ENCODE data around the gene HSD17B4.
"Not testable (repeated sequence)": the region's sequence is repeated elsewhere in the genome, so short reads cannot be mapped to it uniquely, and the experiment has no call there.

The HSD17B4 gene

GRCh38 chr5:119452373-119453039, at the start of gene HSD17B4:
TSS of gene HSD17B4 (plus strand) at chr5:119452497. CDS start at chr5:119452576, 79 bp downstream.
- DNase-seq, result peak; percentile 72

- DNase-seq, result no peak
These were observed 49.7 kb upstream of the HSD17B4 start for GRCh38 chr5:119402555-119402954.

GRCh38 chr5:119404033-119404432, 48.3 kb upstream of the HSD17B4 start:
- DNase-seq, result no peak

- no peak for DNase-seq
These were observed 46.9 kb upstream of the HSD17B4 start for GRCh38 chr5:119405419-119405818.

- DNase-seq, result no peak
These were observed 45.7 kb upstream of the HSD17B4 start for GRCh38 chr5:119406551-119407110.

GRCh38 chr5:119409235-119409815, 43.0 kb upstream of the HSD17B4 start:
- no peak for DNase-seq

- DNase-seq, result no peak
These were observed 41.7 kb upstream of the HSD17B4 start for GRCh38 chr5:119410448-119411159.

GRCh38 chr5:119411361-119412278, 40.7 kb upstream of the HSD17B4 start:
- no peak for DNase-seq

- no peak for DNase-seq
These were observed 39.7 kb upstream of the HSD17B4 start for GRCh38 chr5:119412279-119413227.

GRCh38 chr5:119414124-119414734, 38.1 kb upstream of the HSD17B4 start:
- DNase-seq, result not testable (repeated sequence)

GRCh38 chr5:119417891-119418605, 34.2 kb upstream of the HSD17B4 start:
- no peak for DNase-seq

- DNase-seq, result no peak
These were observed 33.6 kb upstream of the HSD17B4 start for GRCh38 chr5:119418606-119419100.

GRCh38 chr5:119420169-119420568, 32.1 kb upstream of the HSD17B4 start:
- DNase-seq, result no peak

GRCh38 chr5:119426057-119426456, 26.2 kb upstream of the HSD17B4 start:
- DNase-seq, result no peak

- DNase-seq, result no peak
These were observed 25.2 kb upstream of the HSD17B4 start for GRCh38 chr5:119427060-119427459.

- not testable (repeated sequence) for DNase-seq
These were observed 24.7 kb upstream of the HSD17B4 start for GRCh38 chr5:119427596-119427995.

GRCh38 chr5:119428166-119428565, 24.1 kb upstream of the HSD17B4 start:
- DNase-seq, result not testable (repeated sequence)

- DNase-seq, result not testable (repeated sequence)
These were observed 23.7 kb upstream of the HSD17B4 start for GRCh38 chr5:119428574-119428973.

- not testable (repeated sequence) for DNase-seq
These were observed 19.5 kb upstream of the HSD17B4 start for GRCh38 chr5:119432674-119433237.
